K562 (cell line): ENCODE data around the gene TIPARP. TPM values are rescaled to one million over a fixed set of nuclear protein-coding genes. Genes with fewer than 3 reads are reported as not detected.

Experiments
- EP400 ChIP-seq: fragments of 450-650 bp; IDR thresholded peaks from 2 replicates; pipeline ENCODE4 v1.6.1; 2017; ENCODE audit warnings: antibody characterized with exemption, mild to moderate bottlenecking, moderate library complexity
- GTF2E2 ChIP-seq: fragments of 200-800 bp; sonication (Bioruptor generic); IDR thresholded peaks from 2 replicates; pipeline ENCODE4 v1.6.1; 2016; ENCODE audit warnings: missing genetic modification characterization, missing compliant biosample characterization
- GTF3C2 ChIP-seq: IDR thresholded peaks from 3 replicates; pipeline ENCODE4 v1.6.1; 2011; ENCODE audit warnings: borderline replicate concordance, mild to moderate bottlenecking, moderate library complexity; ENCODE audit not compliant: insufficient read length; ENCODE audit errors: extremely low read depth
- HMG20A ChIP-seq: fragments of 450-650 bp; formaldehyde crosslinking; conservative IDR thresholded peaks from 2 replicates; pipeline ENCODE4 v1.4.0; 2020; ENCODE audit warnings: mild to moderate bottlenecking, mixed read lengths
- HNRNPLL ChIP-seq: fragments of 200-400 bp; formaldehyde crosslinking; IDR thresholded peaks from 2 replicates; pipeline ENCODE4 v1.6.1; 2017; ENCODE audit warnings: low read length, low read depth, mild to moderate bottlenecking; ENCODE audit not compliant: poor library complexity, severe bottlenecking
- JUNB ChIP-seq: fragments of 450-650 bp; formaldehyde crosslinking; conservative IDR thresholded peaks from 2 replicates; pipeline ENCODE4 v1.4.0; 2020; ENCODE audit warnings: mild to moderate bottlenecking
- MAX ChIP-seq: sonication (generic); formaldehyde crosslinking; IDR thresholded peaks from 2 replicates; pipeline ENCODE4 v1.9.0; 2022; ENCODE audit warnings: mild to moderate bottlenecking, missing genetic modification reagents
- MCM2 ChIP-seq: fragments of 450-650 bp; IDR thresholded peaks from 2 replicates; pipeline ENCODE4 v1.6.1; 2017; ENCODE audit warnings: low read depth, mild to moderate bottlenecking
- MYC ChIP-seq, 2 experiments: fragments of 250-450 bp in 1 of 2; sonication (Bioruptor Pico) in 1 of 2; IDR thresholded peaks; 2 replicates each; pipeline versions ENCODE4 v1.5.1 to v1.6.1; 2012 to 2021; ENCODE audit warnings: low read depth in 2 of 2, borderline replicate concordance in 1 of 2, improper control_type of control experiment in 1 of 2, low read length in 1 of 2, mild to moderate bottlenecking in 1 of 2, moderate library complexity in 1 of 2
- NBN ChIP-seq: fragments of 450-650 bp; IDR thresholded peaks from 2 replicates; pipeline ENCODE4 v1.6.1; 2016; ENCODE audit warnings: low read depth, mild to moderate bottlenecking
- POLR2H ChIP-seq: IDR thresholded peaks from 2 replicates; pipeline ENCODE4 v1.6.1; 2016; ENCODE audit warnings: missing genetic modification characterization, low read depth, mild to moderate bottlenecking, control low read depth, missing compliant biosample characterization, moderate library complexity
- SMAD2 ChIP-seq: fragments of 150-350 bp; IDR thresholded peaks from 2 replicates; pipeline ENCODE4 v1.6.1; 2014; ENCODE audit warnings: low read depth, mild to moderate bottlenecking, low read length
- SMARCA5 ChIP-seq: fragments of 450-650 bp; IDR thresholded peaks from 2 replicates; pipeline ENCODE4 v1.6.1; 2016
- TCF7L2 ChIP-seq: fragments of 150-350 bp; IDR thresholded peaks from 2 replicates; pipeline ENCODE4 v1.6.1; 2016; ENCODE audit warnings: low read depth, mild to moderate bottlenecking, low read length, moderate library complexity
- ZKSCAN8 ChIP-seq: fragments of 200-800 bp; sonication (Bioruptor generic); IDR thresholded peaks from 2 replicates; pipeline ENCODE4 v1.6.1; 2016; ENCODE audit warnings: missing genetic modification characterization, missing compliant biosample characterization
- ZNF561 ChIP-seq: fragments of 450-650 bp; formaldehyde crosslinking; conservative IDR thresholded peaks from 2 replicates; pipeline ENCODE4 v1.4.0; 2020; ENCODE audit warnings: mild to moderate bottlenecking, moderate library complexity
- ZNF584 ChIP-seq: fragments of 200-800 bp; sonication (Bioruptor generic); IDR thresholded peaks from 2 replicates; pipeline ENCODE4 v1.6.1; 2016; ENCODE audit warnings: low read depth, mild to moderate bottlenecking, missing genetic modification characterization, missing compliant biosample characterization
- ZNF830 ChIP-seq: fragments of 250-450 bp; sonication (Bioruptor Pico); IDR thresholded peaks from 2 replicates; pipeline ENCODE4 v1.5.0; 2021; ENCODE audit warnings: mild to moderate bottlenecking
- polyA plus RNA-seq, 8 experiments: library from polyadenylated mRNA; depleted of rRNA in 4 of 8; stranded (reverse) in 5 of 8; unstranded in 3 of 8; fragments of >200 nt; fragmentation: Nextera tagmentation in 2 of 8; fragmentation: Illumina TruSeq in 1 of 8; extraction: Ambion mirVana in 2 of 8; extraction: Trizol in 1 of 8; gene quantifications; 2 replicates each; pipeline versions ENCODE4 v1.2.1 to v1.2.3, GENCODE V29; 2011 to 2014; ENCODE audit warnings: inconsistent platforms in 1 of 8, missing spikeins in 1 of 8
- total RNA-seq, 7 experiments: library from RNA; depleted of rRNA in 6 of 7; stranded (reverse); fragments of >200 nt in 6 of 7; fragmentation: Illumina TruSeq in 2 of 7; extraction: Trizol in 2 of 7; gene quantifications; 2 replicates each; pipeline versions ENCODE4 v1.2.1 to v1.2.3, GENCODE V29; 2011 to 2021; ENCODE audit warnings: low replicate concordance in 1 of 7
- TF ChIP-seq, protein P1 (sequence below): fragments of 450-650 bp; IDR thresholded peaks from 2 replicates; pipeline ENCODE4 v1.6.1; 2014; ENCODE audit warnings: low read depth, mild to moderate bottlenecking, moderate library complexity, borderline replicate concordance
- TF ChIP-seq, protein P2 (sequence below), 2 experiments: fragments of 450-650 bp in 1 of 2; IDR thresholded peaks; 2 replicates each; pipeline ENCODE4 v1.6.1; 2011 to 2017; ENCODE audit warnings: low read depth in 2 of 2, antibody characterized with exemption in 1 of 2, borderline replicate concordance in 1 of 2, low read length in 1 of 2, mild to moderate bottlenecking in 1 of 2, mixed read lengths in 1 of 2; ENCODE audit not compliant: control insufficient read depth in 1 of 2

TIPARP gene
- total and polyA plus RNA-seq, 9 of the 15 experiments (the other 6 are each of a cell fraction or from before 2014, with no cell fraction given) = 2.4 to 29.4 (median 15.1) TPM

DNA sequence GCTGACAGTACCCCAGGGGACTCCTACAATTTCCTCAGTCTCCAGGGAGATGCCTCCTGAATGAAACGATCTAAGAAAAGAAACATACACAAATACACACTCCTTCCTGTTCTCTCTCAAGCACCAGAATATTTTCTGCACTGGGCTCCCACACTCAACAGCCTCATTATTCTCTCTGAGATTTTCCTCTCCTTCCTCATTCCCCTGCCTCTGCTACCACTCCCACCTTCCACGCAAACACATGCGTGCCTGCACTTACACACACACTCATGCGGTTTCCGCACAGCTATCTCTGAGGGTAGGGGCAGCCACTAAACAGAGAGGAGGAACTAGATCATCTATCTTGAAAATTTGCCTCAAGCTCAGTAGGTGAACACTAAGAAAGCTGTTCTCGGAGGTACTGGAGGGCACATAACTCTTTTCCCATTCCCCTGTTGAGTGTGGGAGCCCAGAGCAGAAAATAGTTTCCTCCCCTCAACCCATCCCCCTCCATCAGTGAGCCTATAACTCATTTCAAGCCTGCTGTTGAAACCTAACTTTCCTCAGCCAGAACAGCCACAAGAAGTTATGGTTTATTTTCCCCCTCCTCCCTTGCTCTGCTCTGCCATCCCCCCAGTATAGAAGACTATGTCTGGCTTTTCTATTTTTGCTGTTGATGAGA, 30.5 kb upstream of the TIPARP start (continued):
- TF ChIP-seq ZNF561 (CRISPR knock-in tag) (no peak), MYC (IDR thresholded peaks at IDR 0.05; ENCODE audit: low read depth, low read length) (peak; percentile 63), MYC (CRISPR knock-in tag; IDR thresholded peaks at IDR 0.05; ENCODE audit: borderline replicate concordance, low read depth) (no peak), ZNF830 (CRISPR knock-in tag) (no peak), SMARCA5 (no peak), ZKSCAN8 (CRISPR knock-in tag) (no peak), POLR2H (no peak), ZNF584 (CRISPR knock-in tag) (no peak), SMAD2 (no peak), MCM2 (no peak), HNRNPLL (peak; percentile 46), GTF3C2 (no peak), GTF2E2 (no peak), HMG20A (CRISPR knock-in tag) (no peak), EP400 (peak; percentile 34; the same call in 1 of the 2 replicates), JUNB (CRISPR knock-in tag) (no peak), MAX (CRISPR knock-in tag) (peak; percentile 37; the same call in 1 of the 2 replicates), TCF7L2 (no peak), NBN (peak; percentile 44; the same call in 1 of the 2 replicates)
- TF ChIP-seq, protein P1, sequence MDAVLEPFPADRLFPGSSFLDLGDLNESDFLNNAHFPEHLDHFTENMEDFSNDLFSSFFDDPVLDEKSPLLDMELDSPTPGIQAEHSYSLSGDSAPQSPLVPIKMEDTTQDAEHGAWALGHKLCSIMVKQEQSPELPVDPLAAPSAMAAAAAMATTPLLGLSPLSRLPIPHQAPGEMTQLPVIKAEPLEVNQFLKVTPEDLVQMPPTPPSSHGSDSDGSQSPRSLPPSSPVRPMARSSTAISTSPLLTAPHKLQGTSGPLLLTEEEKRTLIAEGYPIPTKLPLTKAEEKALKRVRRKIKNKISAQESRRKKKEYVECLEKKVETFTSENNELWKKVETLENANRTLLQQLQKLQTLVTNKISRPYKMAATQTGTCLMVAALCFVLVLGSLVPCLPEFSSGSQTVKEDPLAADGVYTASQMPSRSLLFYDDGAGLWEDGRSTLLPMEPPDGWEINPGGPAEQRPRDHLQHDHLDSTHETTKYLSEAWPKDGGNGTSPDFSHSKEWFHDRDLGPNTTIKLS = no peak
- TF ChIP-seq, protein P2, sequence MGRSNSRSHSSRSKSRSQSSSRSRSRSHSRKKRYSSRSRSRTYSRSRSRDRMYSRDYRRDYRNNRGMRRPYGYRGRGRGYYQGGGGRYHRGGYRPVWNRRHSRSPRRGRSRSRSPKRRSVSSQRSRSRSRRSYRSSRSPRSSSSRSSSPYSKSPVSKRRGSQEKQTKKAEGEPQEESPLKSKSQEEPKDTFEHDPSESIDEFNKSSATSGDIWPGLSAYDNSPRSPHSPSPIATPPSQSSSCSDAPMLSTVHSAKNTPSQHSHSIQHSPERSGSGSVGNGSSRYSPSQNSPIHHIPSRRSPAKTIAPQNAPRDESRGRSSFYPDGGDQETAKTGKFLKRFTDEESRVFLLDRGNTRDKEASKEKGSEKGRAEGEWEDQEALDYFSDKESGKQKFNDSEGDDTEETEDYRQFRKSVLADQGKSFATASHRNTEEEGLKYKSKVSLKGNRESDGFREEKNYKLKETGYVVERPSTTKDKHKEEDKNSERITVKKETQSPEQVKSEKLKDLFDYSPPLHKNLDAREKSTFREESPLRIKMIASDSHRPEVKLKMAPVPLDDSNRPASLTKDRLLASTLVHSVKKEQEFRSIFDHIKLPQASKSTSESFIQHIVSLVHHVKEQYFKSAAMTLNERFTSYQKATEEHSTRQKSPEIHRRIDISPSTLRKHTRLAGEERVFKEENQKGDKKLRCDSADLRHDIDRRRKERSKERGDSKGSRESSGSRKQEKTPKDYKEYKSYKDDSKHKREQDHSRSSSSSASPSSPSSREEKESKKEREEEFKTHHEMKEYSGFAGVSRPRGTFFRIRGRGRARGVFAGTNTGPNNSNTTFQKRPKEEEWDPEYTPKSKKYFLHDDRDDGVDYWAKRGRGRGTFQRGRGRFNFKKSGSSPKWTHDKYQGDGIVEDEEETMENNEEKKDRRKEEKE (IDR thresholded peaks at IDR 0.05; ENCODE audit: borderline replicate concordance in 1 of 2, control insufficient read depth in 1 of 2, low read depth in 2 of 2, low read length in 1 of 2) = no peak
